GM12801 (cell line): ENCODE results near the gene AOPEP.

Source experiments
- TF ChIP-seq, protein P1 (sequence below): IDR thresholded peaks from one replicate; pipeline ENCODE4 v1.5.1; 2011; ENCODE audit warnings: control low read depth; ENCODE audit not compliant: insufficient read length; ENCODE audit errors: extremely low read depth

AOPEP gene

DNA sequence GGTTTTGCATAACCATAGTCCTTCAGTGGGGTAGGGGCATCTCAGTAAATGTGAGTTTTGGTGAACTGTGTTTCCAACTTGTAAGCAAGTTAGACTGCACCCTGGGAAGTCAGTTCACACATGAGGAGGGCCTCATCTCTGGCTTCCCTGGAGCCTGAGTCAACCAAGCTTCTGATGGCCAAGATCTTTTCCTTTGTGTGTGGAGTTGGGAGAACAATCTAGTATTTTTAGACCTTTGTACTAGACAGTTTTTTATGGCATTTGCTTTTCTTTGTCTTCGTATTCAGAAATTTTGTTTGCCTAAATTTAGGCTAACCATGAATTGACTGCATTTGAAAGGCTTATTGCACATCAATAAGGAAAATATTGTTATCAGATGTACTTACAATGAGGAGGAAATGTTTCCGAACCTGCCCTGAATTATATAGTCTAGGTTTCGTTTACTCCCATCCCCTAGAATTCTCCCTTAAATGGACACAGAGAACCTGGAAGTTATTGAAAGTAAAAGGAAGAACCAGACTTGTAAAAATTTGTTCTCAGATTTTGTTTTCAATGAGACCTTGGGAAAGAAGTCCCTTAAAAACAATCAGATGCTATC is 204.6 kb downstream of the AOPEP start:
- TF ChIP-seq, protein P1, sequence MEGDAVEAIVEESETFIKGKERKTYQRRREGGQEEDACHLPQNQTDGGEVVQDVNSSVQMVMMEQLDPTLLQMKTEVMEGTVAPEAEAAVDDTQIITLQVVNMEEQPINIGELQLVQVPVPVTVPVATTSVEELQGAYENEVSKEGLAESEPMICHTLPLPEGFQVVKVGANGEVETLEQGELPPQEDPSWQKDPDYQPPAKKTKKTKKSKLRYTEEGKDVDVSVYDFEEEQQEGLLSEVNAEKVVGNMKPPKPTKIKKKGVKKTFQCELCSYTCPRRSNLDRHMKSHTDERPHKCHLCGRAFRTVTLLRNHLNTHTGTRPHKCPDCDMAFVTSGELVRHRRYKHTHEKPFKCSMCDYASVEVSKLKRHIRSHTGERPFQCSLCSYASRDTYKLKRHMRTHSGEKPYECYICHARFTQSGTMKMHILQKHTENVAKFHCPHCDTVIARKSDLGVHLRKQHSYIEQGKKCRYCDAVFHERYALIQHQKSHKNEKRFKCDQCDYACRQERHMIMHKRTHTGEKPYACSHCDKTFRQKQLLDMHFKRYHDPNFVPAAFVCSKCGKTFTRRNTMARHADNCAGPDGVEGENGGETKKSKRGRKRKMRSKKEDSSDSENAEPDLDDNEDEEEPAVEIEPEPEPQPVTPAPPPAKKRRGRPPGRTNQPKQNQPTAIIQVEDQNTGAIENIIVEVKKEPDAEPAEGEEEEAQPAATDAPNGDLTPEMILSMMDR = no peak

DNA sequence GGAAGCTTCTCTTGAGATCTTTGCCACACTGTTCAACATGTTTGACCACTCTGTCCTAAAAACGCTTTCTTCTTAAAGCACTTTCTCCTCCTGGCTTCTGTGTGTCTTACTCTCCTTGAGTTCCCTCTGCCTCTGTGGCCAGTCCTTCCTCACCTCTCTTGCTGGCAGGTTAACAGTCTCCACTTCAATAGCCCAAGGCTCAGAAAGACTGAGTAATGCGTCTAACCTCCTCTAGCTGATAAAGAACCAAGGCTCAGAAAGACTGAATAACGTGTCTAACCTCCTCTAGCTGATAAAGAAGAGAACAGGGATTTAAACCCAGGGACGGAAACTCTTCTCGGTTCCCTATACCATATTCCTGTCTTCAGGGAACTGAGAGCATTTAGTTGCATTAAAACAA is 205.2 kb downstream of the AOPEP start:
- TF ChIP-seq, protein P1 = no peak

DNA sequence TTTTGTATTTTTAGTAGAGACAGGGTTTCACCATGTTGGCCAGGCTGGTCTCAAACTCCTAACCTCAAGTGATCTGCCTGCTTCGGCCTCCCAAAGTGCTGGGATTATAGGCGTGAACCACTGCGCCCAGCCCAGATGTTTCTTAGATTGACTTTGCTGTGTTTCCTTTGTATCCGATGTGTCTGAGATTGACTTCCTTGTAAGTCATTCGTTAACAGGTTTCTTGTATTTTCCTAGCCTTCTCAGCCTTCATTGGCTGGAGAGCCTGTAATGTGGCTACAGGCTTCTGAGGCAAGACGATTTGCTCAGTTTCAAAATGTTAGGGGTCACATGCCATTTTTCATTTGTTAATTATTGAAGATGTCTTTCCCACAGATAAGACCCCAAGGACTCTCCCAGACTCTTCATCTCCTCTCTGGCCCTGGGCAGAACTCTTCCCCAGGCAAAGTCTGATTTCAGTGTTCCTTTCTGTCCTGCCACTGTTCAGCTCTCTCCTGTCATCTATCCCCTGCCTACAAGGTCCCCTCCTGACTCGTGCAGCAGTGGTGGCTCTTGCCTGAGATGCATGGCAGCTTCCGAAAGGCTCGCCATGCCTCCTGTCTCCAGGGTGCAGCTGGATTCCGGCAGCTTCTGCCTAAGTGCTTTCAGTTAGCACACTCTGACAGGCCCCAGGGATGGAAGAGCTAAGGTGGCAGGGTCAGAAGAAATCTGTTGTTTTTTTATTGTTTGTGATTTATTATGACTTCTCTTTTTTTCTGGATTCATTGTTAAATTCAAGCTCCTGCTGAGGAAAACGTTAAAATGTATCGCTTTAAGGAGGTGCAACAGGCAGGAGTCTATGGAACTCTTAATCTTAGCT is 206.4 kb downstream of the AOPEP start:
- TF ChIP-seq, protein P1 = no peak

DNA sequence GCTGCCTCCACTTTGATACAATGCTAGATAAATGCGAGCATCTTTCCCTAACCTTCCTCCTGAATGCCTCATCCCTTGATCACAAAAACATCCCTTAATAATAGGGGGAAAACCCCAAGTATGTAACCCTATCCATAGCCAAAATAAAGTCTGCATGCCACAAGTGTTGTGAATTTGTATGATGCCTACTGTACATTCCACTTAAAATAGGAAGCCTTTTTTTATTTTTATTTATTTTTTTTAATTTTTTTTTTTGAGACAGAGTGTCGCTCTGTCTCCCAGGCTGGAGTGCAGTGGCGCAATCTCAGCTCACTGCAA is 207.0 kb downstream of the AOPEP start:
- TF ChIP-seq, protein P1 = no peak

DNA sequence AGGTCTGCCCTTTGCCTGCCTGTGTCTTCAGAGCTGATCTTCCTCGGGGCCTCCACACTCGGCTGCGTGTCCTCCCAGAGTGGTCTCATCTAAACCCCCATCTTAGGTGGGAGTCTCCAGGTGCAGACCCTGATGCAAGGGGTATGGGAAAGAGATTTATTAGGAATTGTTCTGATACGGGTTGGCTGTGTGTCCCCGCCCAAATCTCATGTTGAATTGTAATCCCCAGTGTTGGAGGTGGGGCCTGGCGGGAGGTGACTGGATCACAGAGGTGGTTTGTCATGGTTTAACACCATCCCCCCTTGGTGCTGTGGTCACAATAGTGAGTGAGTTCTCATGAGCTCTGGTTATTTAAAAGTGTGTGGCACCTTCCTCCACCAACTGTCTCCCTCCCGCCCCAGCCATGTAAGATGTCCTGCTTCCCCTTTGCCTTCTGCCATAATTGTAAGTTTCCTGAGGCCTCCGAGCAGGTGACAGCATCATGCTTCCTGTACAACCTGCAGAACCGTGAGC is 208.4 kb downstream of the AOPEP start:
- TF ChIP-seq, protein P1 = no peak

DNA sequence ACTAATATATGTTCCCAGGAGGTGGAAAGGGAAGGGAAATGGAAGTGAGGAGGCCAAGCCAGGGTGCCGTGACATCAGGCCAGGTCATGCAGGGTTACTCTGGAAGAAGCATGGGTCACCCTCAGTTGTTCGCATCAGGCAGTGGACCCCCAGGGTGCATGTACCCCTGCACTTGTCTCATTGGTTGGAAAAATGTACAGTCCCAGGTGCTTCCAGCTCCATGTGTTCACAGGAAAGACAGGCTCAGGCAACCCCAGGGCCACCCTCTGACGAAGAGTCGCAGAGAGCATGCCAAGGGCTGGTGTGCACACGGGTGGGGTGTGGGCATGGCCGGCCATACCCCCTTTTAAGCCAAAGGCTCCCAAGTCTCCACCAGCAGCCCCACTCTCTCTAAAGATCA is 208.9 kb downstream of the AOPEP start:
- TF ChIP-seq, protein P1 = no peak

DNA sequence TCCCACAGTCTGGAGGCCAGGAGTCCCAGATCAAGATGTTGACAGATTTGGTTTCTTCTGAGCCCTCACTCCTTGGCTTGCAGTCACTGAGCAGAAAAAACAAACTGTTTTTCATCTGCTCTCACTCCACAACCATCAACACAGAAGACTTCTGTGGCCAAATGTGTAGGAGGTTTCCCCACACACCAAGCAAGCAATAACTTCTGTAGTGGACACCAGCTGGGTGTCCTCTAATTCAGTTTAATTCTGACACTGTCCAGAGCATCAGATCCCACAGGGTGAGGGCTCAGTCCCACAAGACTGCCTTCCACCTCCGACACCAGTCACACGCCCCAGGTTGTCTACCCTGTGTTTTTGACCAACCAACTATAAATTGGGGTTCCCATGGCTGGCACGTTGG is 209.9 kb downstream of the AOPEP start:
- TF ChIP-seq, protein P1 = no peak
